Measurements from ENCODE around the gene CYTH4.

DNA sequence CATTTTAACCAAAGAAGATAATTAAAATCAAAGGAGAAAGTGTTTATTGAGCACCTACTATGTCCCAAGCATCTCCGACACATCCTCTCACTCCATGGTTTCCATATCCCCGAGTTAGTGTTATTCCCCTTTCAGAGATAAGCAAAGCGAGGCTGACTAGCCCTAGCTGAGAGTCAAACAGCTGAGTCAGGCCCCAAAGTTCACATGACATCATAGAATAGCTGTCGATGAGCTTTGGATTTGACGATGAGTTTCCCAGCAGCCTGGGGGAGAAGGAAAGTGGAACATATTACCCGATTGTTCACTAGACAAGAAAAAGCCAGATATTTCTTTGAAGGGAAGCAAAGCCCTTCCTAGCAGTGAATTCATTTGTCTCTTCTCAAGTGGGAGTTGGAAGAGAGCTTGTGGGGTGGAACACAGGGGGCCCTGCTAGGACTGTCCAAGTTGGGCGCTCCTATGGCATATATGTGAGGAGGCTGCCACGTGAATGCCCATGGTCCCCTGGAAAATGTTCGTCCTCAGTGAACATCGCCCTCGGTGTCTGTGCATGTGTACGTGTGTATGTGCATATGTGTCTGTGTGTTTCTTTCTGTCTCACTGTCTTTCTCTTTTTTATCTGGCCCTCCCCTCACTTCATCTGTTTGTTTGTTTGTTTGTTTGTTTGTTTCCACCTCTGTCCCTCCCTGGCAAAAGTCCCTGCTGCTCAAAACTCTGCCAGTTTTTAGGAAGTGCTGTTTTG, 493 bp upstream of the CYTH4 start:
- TF ChIP-seq, protein P1, sequence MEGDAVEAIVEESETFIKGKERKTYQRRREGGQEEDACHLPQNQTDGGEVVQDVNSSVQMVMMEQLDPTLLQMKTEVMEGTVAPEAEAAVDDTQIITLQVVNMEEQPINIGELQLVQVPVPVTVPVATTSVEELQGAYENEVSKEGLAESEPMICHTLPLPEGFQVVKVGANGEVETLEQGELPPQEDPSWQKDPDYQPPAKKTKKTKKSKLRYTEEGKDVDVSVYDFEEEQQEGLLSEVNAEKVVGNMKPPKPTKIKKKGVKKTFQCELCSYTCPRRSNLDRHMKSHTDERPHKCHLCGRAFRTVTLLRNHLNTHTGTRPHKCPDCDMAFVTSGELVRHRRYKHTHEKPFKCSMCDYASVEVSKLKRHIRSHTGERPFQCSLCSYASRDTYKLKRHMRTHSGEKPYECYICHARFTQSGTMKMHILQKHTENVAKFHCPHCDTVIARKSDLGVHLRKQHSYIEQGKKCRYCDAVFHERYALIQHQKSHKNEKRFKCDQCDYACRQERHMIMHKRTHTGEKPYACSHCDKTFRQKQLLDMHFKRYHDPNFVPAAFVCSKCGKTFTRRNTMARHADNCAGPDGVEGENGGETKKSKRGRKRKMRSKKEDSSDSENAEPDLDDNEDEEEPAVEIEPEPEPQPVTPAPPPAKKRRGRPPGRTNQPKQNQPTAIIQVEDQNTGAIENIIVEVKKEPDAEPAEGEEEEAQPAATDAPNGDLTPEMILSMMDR (conservative IDR thresholded peaks at IDR 0.05): no peak
- TF ChIP-seq EZH2 (IDR thresholded peaks at IDR 0.05; ENCODE audit: low read depth): no peak
